Measurements from ENCODE around the gene REX1BD.
"Not testable (repeated sequence)": the region's sequence is repeated elsewhere in the genome, so short reads cannot be mapped to it uniquely, and the experiment has no call there.

The REX1BD gene

DNA sequence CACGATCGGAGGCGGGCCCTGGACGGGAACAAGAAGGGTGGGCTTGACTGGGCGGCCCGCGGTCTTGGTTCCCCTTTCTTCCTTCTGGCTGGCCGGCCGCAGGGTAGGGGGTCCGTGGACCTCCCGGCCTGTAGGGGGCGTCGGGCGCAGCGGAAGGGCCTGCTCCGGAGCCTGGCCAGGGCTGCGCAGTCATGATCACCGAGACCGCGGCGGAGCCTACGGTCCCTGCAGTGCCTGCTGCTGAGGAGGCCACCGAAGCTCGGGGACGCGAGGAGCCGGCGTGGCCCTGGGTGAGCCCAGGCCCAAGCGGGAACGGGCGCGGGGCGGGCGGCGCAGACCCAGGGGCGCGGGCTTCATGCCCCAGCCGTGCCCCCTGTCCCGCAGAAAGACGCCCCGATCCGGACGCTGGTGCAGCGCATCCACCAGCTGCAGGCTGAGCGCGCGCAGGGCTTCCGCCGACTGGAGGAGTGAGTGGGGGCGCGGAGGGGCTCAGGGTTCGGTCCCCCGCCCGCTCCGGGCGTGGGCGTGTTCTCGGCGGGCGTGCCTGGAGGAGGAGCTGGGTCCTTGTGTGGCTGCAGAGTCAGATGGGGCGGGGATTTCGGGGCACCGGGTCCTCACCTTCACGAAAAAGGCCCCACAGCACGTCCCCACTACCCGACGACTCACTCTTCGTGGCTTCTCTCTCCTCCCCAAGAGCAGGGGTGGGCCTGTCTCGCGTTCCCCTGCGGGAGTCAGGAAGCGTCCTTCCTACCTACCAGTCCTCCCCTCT is at the start of gene REX1BD:
Gene REX1BD, plus strand, starts transcription at position 188 of the 769 bp plus-strand sequence. Its CDS starts 4 bp downstream, at position 192.
- DNase-seq (ENCODE audit: low spot score) = peak; percentile 89

DNA sequence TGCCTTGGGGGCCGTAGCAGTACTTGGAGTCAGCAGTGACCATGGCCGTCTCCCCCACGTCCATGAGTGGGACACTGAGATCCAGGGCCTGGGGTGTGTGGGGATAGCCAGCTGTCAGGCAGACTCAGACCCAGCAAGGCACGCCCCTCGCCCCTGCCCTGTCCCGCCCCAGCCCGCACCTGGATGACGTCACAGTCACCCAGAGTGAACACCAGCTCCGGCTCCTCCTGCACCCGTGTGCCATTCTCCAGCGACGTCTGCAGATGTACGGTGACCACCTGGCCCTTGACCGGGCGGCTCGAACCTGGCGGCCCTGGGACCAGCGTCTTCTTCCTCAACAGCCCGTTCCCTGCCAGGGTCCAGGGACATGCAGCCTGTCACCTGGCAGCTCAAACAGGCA is 49.2 kb upstream of the REX1BD start:
- no peak for DNase-seq (ENCODE audit: low spot score)

DNA sequence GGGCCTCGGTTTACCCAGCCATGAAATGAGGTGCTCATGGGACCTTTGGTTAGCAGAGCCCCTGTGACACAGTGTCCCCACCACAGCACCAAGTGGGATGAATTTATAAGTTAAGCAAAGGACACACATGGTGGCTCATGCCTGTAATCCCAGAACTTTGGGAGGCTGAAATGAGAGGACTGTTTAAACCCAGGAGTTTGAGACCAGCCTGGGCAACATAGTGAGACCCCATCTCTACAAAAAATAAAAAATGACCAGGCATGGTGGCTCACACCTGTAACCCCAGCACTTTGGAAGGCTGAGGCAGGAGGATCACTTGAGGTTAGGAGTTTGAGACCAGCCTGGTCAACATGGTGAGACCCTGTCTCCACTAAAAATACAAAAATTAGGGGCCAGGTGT is 48.4 kb upstream of the REX1BD start:
- not testable (repeated sequence) for DNase-seq (ENCODE audit: low spot score)

DNA sequence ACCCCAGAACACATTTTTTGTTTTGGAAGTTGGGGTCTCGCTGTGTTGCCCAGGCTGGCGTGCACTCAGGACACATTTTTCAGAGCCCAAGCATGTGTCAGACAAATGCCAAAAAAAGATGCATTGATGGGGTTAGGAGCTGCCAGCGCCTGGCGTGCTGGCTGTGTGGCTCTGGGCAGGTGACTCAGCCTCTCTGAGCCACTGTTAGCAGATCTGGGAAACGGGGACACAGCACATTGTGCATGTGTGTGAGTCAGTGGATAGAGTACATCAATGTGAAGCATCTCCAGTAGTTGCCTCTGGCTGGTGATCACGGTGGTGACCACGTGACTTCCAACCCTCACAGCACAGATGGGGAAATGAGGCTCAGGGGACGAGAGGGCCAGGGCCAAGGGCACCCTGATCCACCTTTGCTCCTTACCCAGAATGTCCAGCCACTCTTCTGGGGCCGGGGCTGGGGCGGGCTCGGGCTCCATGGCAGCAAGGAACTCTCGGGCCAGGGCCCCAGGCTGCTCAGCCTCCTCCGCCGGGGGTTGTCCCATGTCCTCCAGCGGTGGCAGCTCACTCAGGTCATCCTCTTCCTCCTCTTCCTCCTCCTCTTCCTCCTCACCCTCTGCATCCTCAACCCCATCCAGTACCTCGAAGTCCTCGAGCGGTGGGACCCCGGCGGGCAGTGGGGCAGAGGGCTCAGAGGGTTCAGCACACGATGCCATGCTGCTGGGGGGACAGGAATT is 47.2 kb upstream of the REX1BD start:
- no peak for DNase-seq (ENCODE audit: low spot score)

DNA sequence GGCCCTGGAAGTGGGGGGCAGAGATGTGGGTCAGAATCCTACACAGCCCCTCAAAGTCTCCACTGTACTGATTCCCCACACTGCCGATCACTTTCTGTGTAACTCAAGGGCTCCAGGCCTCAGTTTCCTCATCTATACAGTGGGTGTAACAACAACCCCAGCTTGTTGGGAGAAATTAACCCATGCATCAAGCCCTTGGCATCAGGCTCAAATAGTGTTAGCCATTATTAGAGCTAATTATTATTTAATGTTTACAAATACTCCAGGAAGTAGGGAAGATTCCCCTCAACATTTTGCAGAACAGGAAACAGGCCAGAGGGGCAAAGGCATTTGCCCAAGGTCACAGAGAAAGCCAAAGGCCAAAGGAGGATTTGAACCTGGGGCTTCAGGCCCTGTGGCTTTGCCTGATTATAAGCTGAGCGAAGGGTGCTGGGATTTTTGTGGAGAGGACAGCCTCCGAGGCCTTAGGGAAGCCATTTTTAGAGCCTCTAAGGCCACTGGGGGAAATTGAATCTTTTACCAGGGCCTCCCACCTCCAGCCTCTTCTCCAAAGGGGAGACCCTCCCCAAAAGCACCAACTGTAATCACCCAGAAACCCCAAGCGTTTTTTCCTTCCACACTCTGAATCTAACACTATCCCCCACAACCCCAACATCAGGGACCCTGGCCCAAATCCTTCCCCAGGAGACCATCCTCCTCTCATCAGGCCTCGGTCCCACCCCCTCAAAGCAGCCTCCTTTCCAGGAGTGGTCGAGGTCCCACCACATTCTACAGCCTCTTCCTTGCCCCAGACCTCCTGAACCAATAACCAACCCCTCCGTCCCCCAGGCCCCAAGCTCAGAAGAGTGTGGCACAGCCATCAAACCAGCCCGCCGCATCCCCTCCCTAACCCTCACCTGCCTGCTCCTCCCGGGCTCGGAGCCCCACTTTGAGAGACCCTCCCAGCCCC is 46.3 kb upstream of the REX1BD start:
- DNase-seq (ENCODE audit: low spot score) = no peak

DNA sequence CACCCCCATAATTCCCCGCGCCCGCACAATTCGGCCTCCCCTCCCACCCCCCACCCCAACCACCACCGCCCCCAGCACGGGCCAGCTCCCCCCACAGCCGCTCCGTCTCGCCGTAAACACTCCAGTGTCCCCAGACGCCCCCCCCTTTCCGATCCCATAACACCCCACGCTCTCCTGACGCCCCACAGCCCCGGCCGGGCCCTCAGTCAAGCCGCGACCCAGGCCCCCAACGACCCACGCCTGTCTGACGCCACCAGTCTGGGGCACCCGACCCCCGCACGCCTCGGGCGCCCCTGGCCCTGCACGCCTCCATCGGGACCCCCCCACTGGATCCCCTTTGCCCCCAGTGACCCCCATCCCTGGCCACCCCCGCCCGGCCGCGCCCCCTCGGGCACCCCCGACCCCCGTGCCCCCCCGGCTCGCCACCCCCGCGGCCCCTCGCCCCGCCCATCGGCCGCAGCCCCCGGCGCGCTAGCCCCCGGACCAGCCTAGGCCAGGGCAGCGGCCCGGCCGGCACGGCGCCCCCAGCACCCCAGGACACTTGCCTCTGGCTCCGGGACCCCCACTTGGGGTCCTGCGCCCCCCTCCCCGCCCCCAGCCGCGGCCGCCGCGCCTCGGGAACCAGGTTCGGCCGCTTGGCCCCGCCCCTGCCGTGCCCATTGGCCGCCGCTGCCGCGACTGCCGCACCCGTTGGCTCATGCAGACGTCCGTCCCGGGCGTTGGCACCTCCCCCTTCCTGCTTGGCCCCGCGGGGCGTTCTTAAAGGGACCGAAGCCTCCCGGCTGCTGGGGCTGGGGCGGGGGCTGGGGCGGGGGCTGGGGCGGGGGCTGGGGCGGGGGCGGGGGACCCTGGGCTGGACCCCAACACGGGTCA is 45.4 kb upstream of the REX1BD start, which contains the start of gene FKBP8:
Gene FKBP8, minus strand, starts transcription at position 633 of the 873 bp plus-strand sequence. CDS start 1,603 bp downstream, outside the sequence.
- peak; percentile 92 for DNase-seq (ENCODE audit: low spot score)

DNA sequence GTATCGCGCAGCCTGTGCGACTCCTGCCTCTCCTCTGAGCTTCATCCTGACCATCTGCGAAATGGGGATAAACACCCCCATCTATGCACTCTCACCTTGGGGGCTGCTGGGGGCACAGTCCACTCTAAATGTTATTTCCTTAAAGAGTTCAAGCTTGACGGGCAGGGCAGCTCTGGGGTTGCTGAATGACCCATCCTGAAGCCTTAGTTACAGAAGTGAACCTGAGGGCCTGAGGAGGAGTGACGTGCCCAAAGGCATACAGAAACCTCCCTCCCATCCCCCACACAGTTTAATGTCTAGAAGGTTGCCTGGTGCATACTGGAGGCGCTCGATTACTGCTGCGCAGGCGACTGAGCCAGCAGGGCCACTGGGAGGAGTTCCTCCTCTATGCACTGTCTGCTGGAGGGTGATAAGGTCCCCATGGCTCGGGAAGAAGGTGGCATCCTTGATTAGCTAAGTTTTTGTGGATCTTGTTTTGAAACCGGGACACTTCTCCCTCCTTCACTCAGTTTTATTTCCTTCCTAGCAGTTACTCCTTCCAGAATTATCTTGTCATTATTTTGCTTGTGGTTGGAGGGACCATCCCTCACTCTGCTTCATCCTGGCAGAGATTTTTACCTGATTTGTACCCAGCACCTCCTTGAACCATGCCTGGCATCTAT is 44.7 kb upstream of the REX1BD start:
- peak; percentile 87 for DNase-seq (ENCODE audit: low spot score)

DNA sequence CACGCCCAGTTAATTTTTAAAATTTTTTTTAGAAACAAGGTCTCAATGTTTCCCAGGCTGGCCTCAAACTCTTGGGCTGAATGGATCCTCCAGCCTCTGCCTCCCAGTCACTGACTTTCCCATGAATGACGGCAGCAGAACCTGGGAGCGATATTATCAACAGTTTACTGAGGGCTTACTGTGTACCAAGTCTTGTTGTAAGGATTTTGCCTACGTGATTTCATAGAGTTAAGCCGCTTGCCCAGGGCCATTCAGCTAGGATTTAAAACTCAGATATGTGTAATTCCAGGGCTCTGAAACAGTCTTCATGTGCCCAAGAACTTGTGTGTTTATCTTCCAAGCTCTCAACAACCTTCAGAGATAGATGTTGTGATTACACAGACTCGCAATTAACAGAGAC is 37.0 kb upstream of the REX1BD start:
- DNase-seq (ENCODE audit: low spot score) = no peak

DNA sequence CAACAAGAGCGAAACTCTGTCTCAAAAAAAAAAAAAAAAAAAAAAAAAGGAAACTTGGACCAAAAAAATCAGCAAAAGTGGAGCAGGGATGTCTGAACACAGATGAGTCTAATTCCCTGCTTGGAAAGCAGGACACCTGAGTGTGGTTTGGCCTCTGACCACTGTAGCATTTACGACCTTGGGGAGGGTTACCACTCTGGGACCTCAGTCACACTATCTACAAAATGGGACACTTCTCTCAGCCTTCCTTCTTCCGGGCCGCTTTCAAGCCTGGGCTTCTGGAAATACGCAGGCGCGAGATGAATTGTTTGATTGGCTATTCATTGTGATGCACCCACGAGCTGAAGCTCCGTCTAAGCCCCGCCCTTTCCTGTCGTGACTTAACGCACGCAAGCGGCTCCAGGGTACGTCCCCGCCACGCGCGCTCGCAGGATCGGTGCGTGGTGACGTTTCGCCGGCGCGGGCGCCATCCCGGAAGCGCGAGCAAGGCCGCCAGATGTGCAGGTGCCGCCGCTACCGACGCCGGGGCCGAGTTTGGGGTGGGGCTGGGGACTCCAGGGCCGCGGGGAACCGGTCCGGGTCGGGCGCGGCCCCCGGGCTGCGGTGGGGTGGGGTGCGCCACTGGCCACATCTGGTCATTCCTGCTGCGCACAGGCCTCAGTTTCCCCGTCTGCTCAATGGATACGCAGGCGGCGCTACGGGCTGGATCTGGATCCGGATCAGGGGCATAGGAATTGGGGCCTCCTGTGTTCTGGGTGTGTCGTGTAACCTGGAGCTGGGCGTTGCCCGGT is 31.0 kb upstream of the REX1BD start, which contains the start of gene KXD1:
Gene KXD1, plus strand, starts transcription at position 460 of the 791 bp plus-strand sequence. CDS start 4,187 bp downstream, outside the sequence.
- DNase-seq (ENCODE audit: low spot score) = peak; percentile 99

DNA sequence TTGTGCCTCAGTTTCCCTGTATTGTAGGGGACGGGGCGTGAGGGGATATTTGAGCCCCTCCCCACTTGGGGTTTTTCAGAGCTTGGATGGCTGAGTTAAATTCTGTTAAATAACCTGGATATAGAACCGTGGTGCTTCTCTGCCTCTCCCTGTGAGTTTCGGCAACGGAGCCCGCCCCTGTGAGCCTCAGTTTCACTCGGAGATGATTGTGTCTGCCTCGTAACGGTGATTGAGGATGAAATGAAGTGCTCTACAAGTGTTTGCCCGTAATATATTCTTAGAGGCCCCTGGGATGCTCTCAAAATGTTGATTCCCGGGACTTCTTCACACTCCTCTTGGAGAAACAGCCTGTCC is 30.4 kb upstream of the REX1BD start:
- no peak for DNase-seq (ENCODE audit: low spot score)

DNA sequence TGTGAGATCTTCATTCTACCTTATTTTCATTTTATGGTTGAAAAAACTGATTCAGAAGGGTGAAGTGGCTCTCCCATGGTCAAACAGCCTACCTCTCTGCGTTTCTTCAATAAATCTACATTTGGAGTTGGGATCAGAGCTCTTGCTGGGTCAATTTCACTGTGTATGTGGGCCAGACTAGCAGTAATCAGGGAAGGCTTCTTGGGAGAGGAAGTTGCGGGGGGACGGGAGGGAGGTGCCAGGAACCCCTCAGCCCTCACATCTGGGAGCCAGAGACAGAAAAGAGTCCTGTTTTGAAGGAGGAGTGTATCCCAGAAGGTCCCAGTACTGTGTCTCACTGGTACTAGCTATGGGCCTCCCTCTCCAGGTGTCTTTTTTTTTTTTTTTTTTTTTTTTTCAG is 30.0 kb upstream of the REX1BD start:
- no peak for DNase-seq (ENCODE audit: low spot score)

DNA sequence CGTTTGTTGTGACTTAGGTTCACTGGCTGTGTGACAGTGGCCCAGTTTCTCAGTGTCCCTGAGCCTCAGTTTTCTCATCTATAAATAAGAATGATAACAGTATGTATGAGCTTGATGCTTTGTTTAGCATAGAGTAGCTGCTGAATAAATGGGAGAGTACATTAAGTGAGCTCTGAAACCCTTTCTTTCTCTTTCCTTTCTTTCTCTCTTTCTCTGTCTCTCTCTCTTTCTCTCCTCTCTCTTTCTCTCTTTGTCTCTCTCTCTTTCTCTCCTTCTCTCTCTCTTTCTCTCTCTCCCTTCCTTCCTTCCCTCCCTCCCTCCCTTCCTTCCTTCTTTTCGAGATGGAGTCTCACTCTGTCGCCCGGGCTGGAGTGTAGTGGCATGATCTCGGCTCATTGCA is 28.9 kb upstream of the REX1BD start:
- DNase-seq (ENCODE audit: low spot score) = no peak

DNA sequence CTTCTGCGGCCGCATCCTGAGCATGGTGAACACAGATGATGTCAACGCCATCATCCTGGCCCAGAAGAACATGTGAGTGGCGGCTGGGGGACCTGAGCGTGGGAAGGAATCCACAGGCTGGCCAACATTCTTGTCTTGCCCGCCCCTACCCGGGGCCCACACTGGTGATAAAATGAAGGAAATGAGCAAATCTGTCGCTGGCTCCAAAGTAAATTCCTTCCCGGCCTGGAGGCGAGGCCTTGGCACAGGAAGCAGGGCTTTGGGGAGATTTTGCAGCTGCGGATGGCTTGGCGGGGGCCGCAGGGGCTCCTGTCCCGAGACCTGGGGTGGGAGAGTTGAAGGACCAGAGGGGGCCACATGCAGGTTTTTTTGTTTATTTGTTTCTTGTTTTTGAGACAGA is 26.5 kb upstream of the REX1BD start:
- DNase-seq (ENCODE audit: low spot score) = no peak

DNA sequence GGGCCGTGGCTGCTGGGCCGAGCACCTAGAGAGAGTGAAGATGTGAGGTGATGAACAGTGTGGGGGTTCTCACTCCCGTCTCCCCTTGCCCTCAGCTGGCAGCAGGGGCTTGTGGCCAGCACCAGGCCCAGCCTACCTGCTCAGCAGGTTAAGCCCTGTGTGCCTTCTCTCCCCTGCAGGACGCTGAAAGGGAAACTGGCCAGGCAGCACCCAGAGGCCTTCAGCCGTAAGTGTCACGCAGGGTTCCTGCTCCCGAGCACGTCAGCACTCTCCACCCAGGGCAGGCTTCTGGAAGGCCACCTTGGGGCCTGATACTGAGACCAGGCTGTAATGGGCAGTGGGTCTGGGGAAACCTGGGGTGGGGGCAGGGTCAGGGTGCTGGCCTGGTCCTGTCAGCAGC is 21.6 kb upstream of the REX1BD start:
- no peak for DNase-seq (ENCODE audit: low spot score)

DNA sequence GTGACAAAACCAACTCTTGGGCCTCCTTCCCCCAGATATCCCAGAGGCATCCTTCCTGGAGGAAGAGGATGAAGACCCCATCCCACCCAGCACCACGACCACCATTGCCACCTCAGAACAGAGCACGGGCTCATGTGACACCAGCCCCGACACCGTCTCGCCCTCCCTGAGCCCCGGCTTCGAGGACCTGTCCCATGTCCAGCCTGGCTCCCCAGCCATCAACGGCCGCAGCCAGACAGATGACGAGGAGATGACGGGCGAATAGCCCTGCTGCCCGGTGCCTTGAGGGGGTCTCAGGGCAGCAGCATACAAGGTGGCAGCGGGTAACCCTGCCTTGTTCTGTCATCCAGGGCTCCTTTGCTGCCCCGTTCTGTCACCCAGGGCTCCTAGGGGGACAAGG is 20.2 kb upstream of the REX1BD start:
- DNase-seq (ENCODE audit: low spot score) = no peak

DNA sequence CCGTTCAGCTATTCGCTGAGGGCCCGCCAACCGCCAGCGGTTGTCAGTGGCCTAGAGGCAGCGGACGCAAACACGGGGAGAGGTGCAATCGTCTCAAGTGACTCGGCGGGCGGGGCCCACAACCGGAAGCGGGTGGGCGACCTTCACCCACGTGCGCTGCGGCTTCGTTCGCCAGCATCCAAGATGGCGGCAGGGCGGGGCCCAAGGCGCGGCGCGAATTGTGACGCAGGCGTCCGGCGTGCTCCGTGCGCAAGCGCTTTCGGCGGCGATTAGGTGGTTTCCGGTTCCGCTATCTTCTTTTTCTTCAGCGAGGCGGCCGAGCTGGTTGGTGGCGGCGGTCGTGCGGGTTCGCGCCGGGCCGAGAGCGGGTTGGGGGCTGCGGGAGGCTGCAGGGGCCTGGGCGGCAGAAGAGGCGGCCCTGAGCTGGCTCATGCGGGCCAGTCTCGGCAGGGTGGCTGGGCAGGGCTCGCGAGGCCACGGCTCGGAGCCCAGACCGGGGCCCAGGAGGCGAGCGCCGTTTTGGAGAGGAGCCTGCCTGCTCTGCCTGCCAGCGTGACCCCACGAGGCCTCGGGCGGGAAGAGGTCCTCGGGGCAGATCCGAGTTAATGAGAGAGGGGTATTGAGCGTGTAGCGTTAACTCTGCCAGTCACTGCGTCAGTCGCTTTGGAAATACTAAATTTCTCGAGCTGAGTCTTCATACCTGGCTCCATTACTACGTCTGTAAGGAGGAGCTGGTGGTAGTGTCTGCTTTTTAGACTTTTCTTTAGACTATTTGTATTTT is 16.8 kb upstream of the REX1BD start, which contains the start of gene UBA52:
Gene UBA52, plus strand, starts transcription at position 294 of the 781 bp plus-strand sequence. CDS start 1,444 bp downstream, outside the sequence.
- DNase-seq (ENCODE audit: low spot score) = peak; percentile 97

DNA sequence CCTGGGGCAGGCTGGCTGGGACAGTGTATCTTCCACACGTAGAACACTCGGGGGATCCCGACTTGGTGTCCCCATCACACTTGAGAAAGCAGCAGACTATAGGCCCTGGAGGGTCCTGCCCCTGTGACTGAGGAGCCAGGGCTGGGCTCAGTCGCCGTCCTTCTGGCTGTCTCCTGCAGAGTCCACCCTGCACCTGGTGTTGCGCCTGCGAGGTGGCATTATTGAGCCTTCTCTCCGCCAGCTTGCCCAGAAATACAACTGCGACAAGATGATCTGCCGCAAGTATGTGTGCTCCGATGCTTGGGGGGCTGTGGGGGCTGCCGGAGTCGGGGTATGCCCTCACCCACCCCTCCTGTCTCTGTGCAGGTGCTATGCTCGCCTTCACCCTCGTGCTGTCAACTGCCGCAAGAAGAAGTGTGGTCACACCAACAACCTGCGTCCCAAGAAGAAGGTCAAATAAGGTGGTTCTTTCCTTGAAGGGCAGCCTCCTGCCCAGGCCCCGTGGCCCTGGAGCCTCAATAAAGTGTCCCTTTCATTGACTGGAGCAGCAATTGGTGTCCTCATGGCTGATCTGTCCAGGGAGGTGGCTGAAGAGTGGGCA is 13.8 kb upstream of the REX1BD start:
- no peak for DNase-seq (ENCODE audit: low spot score)

DNA sequence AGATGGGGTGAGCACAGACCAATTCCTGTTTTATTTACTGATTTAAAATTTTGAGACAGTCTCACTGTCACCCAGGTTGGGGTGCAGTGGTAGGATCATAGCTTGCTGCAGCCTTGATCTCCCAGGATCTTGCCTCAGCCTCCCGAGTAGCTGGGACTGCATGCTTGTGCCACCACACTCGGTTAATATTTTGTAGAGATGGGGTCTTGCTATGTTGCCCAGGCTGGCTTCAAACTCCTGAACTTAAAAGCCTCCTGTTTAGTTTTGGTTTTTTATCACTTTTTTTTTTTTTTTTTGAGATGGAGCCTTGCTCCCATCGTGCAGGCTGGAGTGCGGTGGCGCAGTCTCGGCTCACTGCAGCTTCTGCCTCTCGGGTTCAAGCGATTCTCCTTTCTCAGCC is 12.2 kb upstream of the REX1BD start:
- no peak for DNase-seq (ENCODE audit: low spot score)
